ENCODE measurements around the gene HHATL. TPM values are rescaled to one million over a fixed set of nuclear protein-coding genes. Genes with fewer than 3 reads are reported as not detected.

HHATL gene
- total RNA-seq, 1 donor from 2014 or later = not detected

DNA sequence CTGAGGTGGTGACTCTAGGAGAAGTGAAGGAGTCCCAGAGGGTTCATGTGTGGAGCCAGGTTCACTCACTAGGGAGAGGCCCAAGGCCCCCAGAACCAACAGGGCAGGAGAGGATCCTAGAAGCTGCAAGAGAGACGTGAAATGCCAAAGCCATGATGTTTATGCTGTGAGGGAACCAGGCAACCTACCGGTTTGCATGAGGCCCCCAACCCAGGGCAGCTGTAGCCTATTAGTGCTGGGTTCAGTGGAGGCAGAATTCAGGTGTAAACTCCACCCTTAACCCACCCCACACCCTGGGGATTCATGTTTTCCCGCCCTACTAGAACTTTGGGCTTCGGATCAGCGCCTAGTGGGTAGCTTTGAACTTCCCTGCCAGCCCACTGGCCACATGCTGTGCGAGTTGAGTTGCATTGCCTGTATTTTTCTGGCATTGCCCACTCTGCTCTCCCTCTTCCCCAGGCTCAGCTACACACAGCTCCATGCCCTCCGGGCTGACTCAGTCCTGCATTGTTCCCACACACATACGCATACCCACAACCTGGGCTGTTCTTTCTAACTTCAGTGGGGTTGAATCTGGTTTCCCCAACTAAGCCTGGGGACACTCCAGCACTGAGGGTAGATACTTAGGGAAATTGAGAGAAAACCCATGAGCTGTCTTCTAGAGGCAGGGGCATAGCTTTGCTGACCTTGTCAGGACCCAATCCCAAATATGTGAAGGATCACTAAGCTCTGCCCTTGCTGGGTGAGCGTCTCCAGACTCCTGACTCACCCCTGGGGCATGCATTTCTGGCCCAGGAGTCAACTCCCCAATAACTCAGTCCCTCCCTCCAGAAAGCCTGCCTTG is 51.1 kb downstream of the HHATL start:
- Histone ChIP-seq H3K4me3 (peak overlapping the region; percentile 85 to 98), H3K36me3 (peaks cover 11 to 15% of the 10 kb centered on the region in 2 donors), H3K27ac (peak overlapping the region; percentile 97 to 99), H3K4me1 (peaks cover 22 to 50% of the 10 kb centered on the region in 2 donors), H3K9me3 (no peaks in the 10 kb centered on the region), H3K27me3 (no peaks in the 10 kb centered on the region)
- DNase-seq (ENCODE audit: low spot score in 2 of 2) = no peak
- TF ChIP-seq, protein P1, sequence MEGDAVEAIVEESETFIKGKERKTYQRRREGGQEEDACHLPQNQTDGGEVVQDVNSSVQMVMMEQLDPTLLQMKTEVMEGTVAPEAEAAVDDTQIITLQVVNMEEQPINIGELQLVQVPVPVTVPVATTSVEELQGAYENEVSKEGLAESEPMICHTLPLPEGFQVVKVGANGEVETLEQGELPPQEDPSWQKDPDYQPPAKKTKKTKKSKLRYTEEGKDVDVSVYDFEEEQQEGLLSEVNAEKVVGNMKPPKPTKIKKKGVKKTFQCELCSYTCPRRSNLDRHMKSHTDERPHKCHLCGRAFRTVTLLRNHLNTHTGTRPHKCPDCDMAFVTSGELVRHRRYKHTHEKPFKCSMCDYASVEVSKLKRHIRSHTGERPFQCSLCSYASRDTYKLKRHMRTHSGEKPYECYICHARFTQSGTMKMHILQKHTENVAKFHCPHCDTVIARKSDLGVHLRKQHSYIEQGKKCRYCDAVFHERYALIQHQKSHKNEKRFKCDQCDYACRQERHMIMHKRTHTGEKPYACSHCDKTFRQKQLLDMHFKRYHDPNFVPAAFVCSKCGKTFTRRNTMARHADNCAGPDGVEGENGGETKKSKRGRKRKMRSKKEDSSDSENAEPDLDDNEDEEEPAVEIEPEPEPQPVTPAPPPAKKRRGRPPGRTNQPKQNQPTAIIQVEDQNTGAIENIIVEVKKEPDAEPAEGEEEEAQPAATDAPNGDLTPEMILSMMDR (IDR thresholded peaks at IDR 0.05) = no peak
- intact Hi-C loops (cut with DNase I) = no loop called here

DNA sequence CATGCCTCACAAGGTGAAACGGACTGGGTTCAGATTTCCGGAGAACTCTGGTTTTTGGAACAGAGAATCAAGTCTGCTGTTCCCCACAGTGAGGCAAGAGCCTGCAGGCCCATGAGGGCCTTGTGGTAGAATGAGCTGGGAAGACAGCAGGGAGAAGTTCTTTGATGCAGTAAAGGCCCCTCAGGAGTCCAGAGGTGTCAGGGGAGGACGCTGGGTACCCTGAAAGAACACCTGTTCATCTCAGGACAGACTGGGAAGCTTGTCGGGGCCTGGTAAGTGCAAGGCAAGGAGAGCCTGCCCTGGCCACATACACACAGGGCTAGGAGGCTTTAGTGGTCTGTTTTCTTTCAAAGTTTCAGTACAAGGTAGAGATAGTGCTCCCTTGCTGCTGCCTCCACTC is 52.8 kb downstream of the HHATL start:
- DNase-seq (ENCODE audit: low spot score in 2 of 2) = no peak
- Histone ChIP-seq H3K27ac (peak overlapping the region; percentile 97 to 99), H3K27me3 (no peaks in the 10 kb centered on the region), H3K4me1 (peaks cover 20 to 40% of the 10 kb centered on the region in 2 donors), H3K36me3 (peaks cover 28 to 32% of the 10 kb centered on the region in 2 donors), H3K9me3 (no peaks in the 10 kb centered on the region), H3K4me3 (no peak overlapping the region)
- intact Hi-C loops (cut with DNase I) = no loop called here
- TF ChIP-seq, protein P1 (IDR thresholded peaks at IDR 0.05) = no peak

DNA sequence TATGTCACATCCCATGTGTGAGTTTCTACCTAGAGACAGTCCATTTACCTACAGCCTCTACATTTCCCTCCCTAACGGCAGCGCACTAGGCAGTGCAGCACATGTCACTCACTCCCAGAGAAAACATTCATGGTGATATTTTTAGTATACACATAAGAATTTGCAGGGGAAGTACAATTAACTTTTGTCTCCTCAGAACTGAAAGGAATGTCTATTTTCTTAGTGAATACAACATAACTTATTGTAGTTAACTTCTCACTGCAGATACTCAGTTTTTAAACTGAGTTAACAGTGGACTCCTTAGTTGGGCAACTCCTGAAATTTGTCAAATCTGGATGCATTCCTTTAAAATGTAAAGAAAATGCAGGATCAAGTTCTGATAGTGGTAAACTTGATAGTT is 53.6 kb downstream of the HHATL start:
- peaks cover 35 to 40% of the 10 kb centered on the region in 2 donors for H3K36me3 ChIP-seq
- TF ChIP-seq, protein P1 (IDR thresholded peaks at IDR 0.05) = no peak
- H3K4me1 ChIP-seq = peaks cover 20 to 40% of the 10 kb centered on the region in 2 donors

DNA sequence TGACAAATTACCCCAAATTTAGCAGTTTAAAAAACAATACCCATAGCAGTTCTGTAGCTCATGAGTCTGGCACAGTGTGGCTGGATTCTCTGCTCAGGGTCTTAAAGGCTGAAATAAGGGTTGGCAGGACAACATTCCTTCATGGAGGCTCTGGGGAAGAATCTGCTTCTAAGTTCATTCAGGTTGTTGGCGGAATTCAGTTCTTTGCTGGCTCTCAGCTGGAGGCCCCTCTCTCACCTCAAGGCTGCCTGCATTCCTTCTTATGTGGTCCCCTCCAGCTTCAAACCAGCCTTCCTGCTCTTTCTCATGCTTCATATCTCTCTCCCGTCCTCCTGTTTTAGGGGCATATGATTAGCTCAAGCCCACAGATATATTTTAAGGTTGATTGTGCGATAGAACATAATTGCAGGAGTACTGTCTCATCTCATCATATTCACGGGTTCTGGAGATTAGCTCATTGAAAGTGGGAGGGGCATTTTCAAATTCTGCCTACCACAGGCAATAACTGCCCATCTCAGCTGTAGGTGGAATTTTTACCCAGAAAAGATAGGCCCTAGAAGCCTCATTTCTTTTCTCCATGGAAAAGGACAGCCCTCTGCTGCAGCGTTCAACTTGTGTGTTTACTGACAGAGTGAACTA is 54.7 kb downstream of the HHATL start:
- Histone ChIP-seq H3K36me3 (peaks cover 43 to 50% of the 10 kb centered on the region in 2 donors), H3K4me3 (no peak overlapping the region), H3K27ac (no peak overlapping the region), H3K4me1 (peaks cover 20 to 36% of the 10 kb centered on the region in 2 donors), H3K27me3 (no peaks in the 10 kb centered on the region), H3K9me3 (no peaks in the 10 kb centered on the region)
- no peak for DNase-seq (ENCODE audit: low spot score in 2 of 2)
- TF ChIP-seq, protein P1 (IDR thresholded peaks at IDR 0.05) = no peak
- intact Hi-C loops (cut with DNase I) = no loop called here

More for the DNA sequence above, 53.6 kb downstream of the HHATL start:
- DNase-seq (ENCODE audit: low spot score in 2 of 2) = no peak
- H3K4me3 ChIP-seq = no peak overlapping the region
- peak overlapping the region; percentile 27 to 99 for H3K27ac ChIP-seq
- no peaks in the 10 kb centered on the region for H3K9me3 ChIP-seq
- intact Hi-C loops (cut with DNase I) = no loop called here
- H3K27me3 ChIP-seq = no peaks in the 10 kb centered on the region

Other genes starting within 250 kb of the HHATL start
- 3.5 TPM for gene VIPR1, start 200.2 kb downstream of the HHATL start, total RNA-seq
- gene SEC22C, start 120.8 kb downstream of the HHATL start, total RNA-seq = 28.3 TPM
- gene SS18L2, start 111.9 kb downstream of the HHATL start, total RNA-seq = 1.5 TPM
- 41.7 TPM for gene NKTR, start 102.1 kb downstream of the HHATL start, total RNA-seq
- 69.3 TPM for gene ZBTB47, start 49.1 kb downstream of the HHATL start, total RNA-seq
- not detected for gene KLHL40, start 17.3 kb downstream of the HHATL start, total RNA-seq
- 2.1 TPM for gene CCDC13, start 70.5 kb upstream of the HHATL start, total RNA-seq
- gene HIGD1A, start 101.7 kb upstream of the HHATL start, total RNA-seq = 109 TPM
- 24.5 TPM for gene ACKR2, start 106.6 kb upstream of the HHATL start, total RNA-seq
- gene CYP8B1, start 173.1 kb upstream of the HHATL start, total RNA-seq = 0.43 TPM
- 7.7 TPM for gene ZNF662, start 203.3 kb upstream of the HHATL start, total RNA-seq

All from ascending aorta (tissue), 2 donors.